ENCODE data around the gene SUSD2. TPM values are rescaled to one million over a fixed set of nuclear protein-coding genes. Genes with fewer than 3 reads are reported as not detected.
A peak's percentile ranks its signal among the peaks of the same experiment; 100 is the strongest.

SUSD2 gene
- total RNA-seq, 6 experiments from 2014 or later, result 0.11 to 0.24 (median 0.19) TPM

GRCh38 chr22:24138649-24139420 is 42.5 kb upstream of the SUSD2 start:
- TF ChIP-seq CTCF (IDR thresholded peaks at IDR 0.05), result no peak
- H3K27ac Mint-ChIP-seq, result no peak overlapping the region
- H3K27me3 Mint-ChIP-seq (ENCODE audit: insufficient read depth), result peaks cover 2% of the 10 kb centered on the region; the same call in 1 of the 2 replicates
- no peak overlapping the region for H3K4me3 Mint-ChIP-seq
- H3K4me1 Mint-ChIP-seq (ENCODE audit: low read depth), result peaks cover 37% of the 10 kb centered on the region
- DNase-seq, result no peak
- no peaks in the 10 kb centered on the region for H3K36me3 Mint-ChIP-seq (ENCODE audit: low read depth)
- H3K9me3 Mint-ChIP-seq, result no peaks in the 10 kb centered on the region

DNA sequence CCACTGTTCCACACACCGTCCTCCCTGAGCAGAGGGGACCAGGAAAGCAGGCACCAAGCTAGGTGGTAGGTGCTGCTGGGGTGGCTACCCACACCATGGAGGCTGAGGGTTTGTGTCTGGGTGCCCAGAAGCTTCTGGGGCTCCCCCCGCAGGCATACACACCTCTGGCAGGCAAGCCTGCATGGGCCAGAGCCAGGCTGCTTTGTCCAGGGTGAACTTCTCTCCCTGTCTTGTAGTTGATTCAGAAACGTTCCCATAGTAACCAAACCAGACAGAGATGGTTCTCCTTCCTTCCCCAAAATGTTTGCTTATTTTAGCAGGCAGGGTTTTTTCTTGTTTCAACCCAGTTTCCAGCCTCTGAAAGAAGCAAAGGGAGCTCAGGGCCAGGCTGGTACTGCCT is 40.9 kb upstream of the SUSD2 start:
- H3K4me1 Mint-ChIP-seq (ENCODE audit: low read depth), result peaks cover 46% of the 10 kb centered on the region
- H3K9me3 Mint-ChIP-seq, result no peaks in the 10 kb centered on the region
- DNase-seq, result no peak
- no peaks in the 10 kb centered on the region for H3K36me3 Mint-ChIP-seq (ENCODE audit: low read depth)
- H3K4me3 Mint-ChIP-seq, result no peak overlapping the region
- peaks cover 2% of the 10 kb centered on the region; the same call in 1 of the 2 replicates for H3K27me3 Mint-ChIP-seq (ENCODE audit: insufficient read depth)
- TF ChIP-seq CTCF (IDR thresholded peaks at IDR 0.05), result no peak
- no peak overlapping the region for H3K27ac Mint-ChIP-seq

DNA sequence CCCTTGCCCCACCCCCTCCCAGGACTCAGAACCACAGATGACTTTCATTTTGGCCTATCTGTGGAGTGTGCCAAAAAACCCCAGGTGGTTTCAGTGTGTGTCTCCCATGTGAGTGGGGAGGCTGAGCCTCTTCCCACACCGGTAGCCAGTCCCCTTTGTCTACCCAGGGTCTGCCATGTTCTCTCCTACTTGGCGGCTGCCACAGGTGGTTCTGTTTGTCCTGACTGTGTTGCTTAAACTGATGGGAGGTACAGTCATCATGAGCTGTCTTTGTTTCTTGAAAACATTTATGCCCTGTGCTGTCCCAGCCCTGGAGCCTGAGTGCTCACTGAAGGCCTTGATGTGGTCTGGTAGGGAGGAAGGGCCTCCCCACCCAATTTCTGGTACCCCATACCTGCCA is 39.7 kb upstream of the SUSD2 start:
- no peaks in the 10 kb centered on the region for H3K36me3 Mint-ChIP-seq (ENCODE audit: low read depth)

DNA sequence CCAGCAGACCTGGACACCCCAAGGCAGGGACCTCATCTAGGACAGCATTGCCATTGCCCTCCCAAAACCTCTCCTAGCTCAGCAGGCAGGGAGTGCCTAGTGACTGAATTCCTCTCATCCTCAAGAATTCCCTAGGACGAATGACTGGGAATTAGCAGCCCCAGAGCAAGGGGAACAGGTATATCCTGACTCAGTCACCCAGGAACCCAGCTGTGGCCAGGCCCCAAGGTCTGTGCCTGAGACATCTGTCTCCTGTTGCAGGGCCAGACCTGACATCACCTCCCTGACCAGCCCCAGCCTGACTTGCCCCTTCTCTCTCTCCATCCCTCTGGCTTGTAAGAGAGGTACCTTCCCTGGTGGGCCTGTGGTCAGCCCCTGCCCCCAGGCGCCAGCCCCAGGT is 39.0 kb upstream of the SUSD2 start:
- no peaks in the 10 kb centered on the region for H3K9me3 Mint-ChIP-seq
- H3K36me3 Mint-ChIP-seq (ENCODE audit: low read depth), result no peaks in the 10 kb centered on the region
- no peak overlapping the region for H3K27ac Mint-ChIP-seq
- no peak overlapping the region for H3K4me3 Mint-ChIP-seq
- H3K4me1 Mint-ChIP-seq (ENCODE audit: low read depth), result peaks cover 60% of the 10 kb centered on the region
- TF ChIP-seq CTCF (IDR thresholded peaks at IDR 0.05), result no peak
- H3K27me3 Mint-ChIP-seq (ENCODE audit: insufficient read depth), result peaks cover 2% of the 10 kb centered on the region; the same call in 1 of the 2 replicates
- no peak for DNase-seq

More for the DNA sequence above, 39.7 kb upstream of the SUSD2 start:
- DNase-seq, result peak; percentile 32
- TF ChIP-seq CTCF (IDR thresholded peaks at IDR 0.05), result no peak
- no peak overlapping the region for H3K4me3 Mint-ChIP-seq
- H3K9me3 Mint-ChIP-seq, result no peaks in the 10 kb centered on the region
- peaks cover 2% of the 10 kb centered on the region; the same call in 1 of the 2 replicates for H3K27me3 Mint-ChIP-seq (ENCODE audit: insufficient read depth)
- peaks cover 58% of the 10 kb centered on the region for H3K4me1 Mint-ChIP-seq (ENCODE audit: low read depth)
- H3K27ac Mint-ChIP-seq, result peak overlapping the region; percentile 57; the same call in 1 of the 2 replicates

DNA sequence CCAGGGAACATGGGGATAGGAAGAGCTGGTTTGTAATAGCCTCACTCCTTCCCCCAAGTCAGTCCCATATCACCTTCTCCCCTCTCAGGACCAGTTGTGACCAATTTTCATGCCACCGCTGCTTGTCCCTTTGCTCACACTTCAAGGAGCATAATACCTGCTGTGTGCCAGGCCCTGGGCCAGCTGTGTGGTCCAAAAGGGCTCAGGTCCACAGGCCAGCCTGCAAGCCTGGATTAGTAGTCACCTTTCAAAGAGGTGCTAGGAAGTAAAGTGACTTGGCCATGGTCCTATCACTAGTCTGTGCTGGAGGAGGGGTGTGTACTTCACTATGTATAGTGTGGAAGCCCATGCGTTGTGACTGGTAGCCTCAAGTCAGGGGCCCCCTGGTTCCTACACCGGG is 38.5 kb upstream of the SUSD2 start:
- Mint-ChIP-seq H3K4me1 (ENCODE audit: low read depth) (peaks cover 60% of the 10 kb centered on the region), H3K27ac (no peak overlapping the region), H3K36me3 (ENCODE audit: low read depth) (no peaks in the 10 kb centered on the region), H3K9me3 (no peaks in the 10 kb centered on the region), H3K4me3 (no peak overlapping the region), H3K27me3 (ENCODE audit: insufficient read depth) (peaks cover 2% of the 10 kb centered on the region; the same call in 1 of the 2 replicates)
- TF ChIP-seq CTCF (IDR thresholded peaks at IDR 0.05), result no peak
- DNase-seq, result no peak
